Activated CD4-positive, alpha-beta T cell treated with anti-CD3 and anti-CD28 coated beads for 36 hours (primary cell): Measurements from ENCODE around the gene CNGA2. TPM values are rescaled to one million over a fixed set of nuclear protein-coding genes. Genes with fewer than 3 reads are reported as not detected.

Experiments
- ATAC-seq: fragments of 200-7000 bp; cut with Tn5 transposase; one replicate; pipeline ENCODE4 v1.10.0; 2021; ENCODE audit warnings: mild to moderate bottlenecking, moderate library complexity
- CTCF ChIA-PET: fragments of 350-600 bp; sonication (Branson Sonifier 250); formaldehyde crosslinking; loops from one replicate; lab custom pipeline; 2021; ENCODE audit warnings: antibody characterized with exemption; lab: Charles Lee
- POLR2A ChIA-PET: fragments of 350-600 bp; sonication (Branson Sonifier 250); formaldehyde crosslinking; loops from one replicate; lab custom pipeline; 2021; ENCODE audit warnings: antibody characterized with exemption, inconsistent platforms; lab: Charles Lee
- DNase-seq: peaks from one replicate; pipeline ENCODE4 v3.0.0-alpha.2; 2020
- H3K27ac Mint-ChIP-seq: one replicate; pipeline ENCODE4 v1.8.0; 2021; ENCODE audit warnings: mixed read lengths
- H3K27me3 Mint-ChIP-seq: one replicate; pipeline ENCODE4 v1.8.0; 2021; ENCODE audit warnings: mixed read lengths
- H3K36me3 Mint-ChIP-seq: one replicate; pipeline ENCODE4 v1.8.0; 2021; ENCODE audit warnings: low read depth, mixed read lengths
- H3K4me1 Mint-ChIP-seq: one replicate; pipeline ENCODE4 v1.8.0; 2021; ENCODE audit warnings: mixed read lengths
- H3K4me3 Mint-ChIP-seq: one replicate; pipeline ENCODE4 v1.8.0; 2021; ENCODE audit warnings: mild to moderate bottlenecking, moderate library complexity, mixed read lengths
- H3K9me3 Mint-ChIP-seq: one replicate; pipeline ENCODE4 v1.8.0; 2021; ENCODE audit warnings: low read depth, mixed read lengths
- intact Hi-C, 2 experiments: fragments of 100-400 bp; cut with DNase I in 1 of 2; cut with micrococcal nuclease in 1 of 2; formaldehyde crosslinking; loops; one replicate each; pipeline versions ENCODE4 v1.14.2 to v1.15.1; 2022 to 2024; cut with DNase I, micrococcal nuclease
- total RNA-seq, 2 experiments: library from RNA; stranded (reverse); gene quantifications; one replicate each; pipeline ENCODE4 v1.2.3, GENCODE V29; 2021

CNGA2 gene
- total RNA-seq, 2 experiments from 2014 or later = not detected

GRCh38 chrX:151700581-151700980 lies 34.0 kb upstream of the CNGA2 start:
- no peak for DNase-seq
- no peaks in the 10 kb centered on the region for H3K4me1 Mint-ChIP-seq
- CTCF ChIA-PET = no interaction called here
- ATAC-seq = no peak
- H3K27me3 Mint-ChIP-seq = peaks cover 8% of the 10 kb centered on the region
- no peaks in the 10 kb centered on the region for H3K36me3 Mint-ChIP-seq
- POLR2A ChIA-PET = interaction anchor here (0.6 kb wide), 1 partner anchor 101 kb away, joined by 3 read pairs; no protein-coding TSS in a partner anchor
- H3K9me3 Mint-ChIP-seq = no peaks in the 10 kb centered on the region
- intact Hi-C loops = no loop called here
- H3K27ac Mint-ChIP-seq = no peak overlapping the region
- no peak overlapping the region for H3K4me3 Mint-ChIP-seq

GRCh38 chrX:151701071-151701470 lies 33.5 kb upstream of the CNGA2 start:
- no peak overlapping the region for H3K4me3 Mint-ChIP-seq
- ATAC-seq (no peak), DNase-seq (no peak)
- CTCF ChIA-PET = no interaction called here
- no peaks in the 10 kb centered on the region for H3K4me1 Mint-ChIP-seq
- H3K36me3 Mint-ChIP-seq = no peaks in the 10 kb centered on the region
- peaks cover 7% of the 10 kb centered on the region for H3K27me3 Mint-ChIP-seq
- POLR2A ChIA-PET = interaction anchor here (0.6 kb wide), 1 partner anchor 100 kb away, joined by 3 read pairs; no protein-coding TSS in a partner anchor
- H3K27ac Mint-ChIP-seq = no peak overlapping the region
- intact Hi-C loops = no loop called here
- H3K9me3 Mint-ChIP-seq = no peaks in the 10 kb centered on the region

GRCh38 chrX:151701531-151701930 lies 33.0 kb upstream of the CNGA2 start:
- H3K36me3 Mint-ChIP-seq = no peaks in the 10 kb centered on the region
- DNase-seq = no peak
- no peak for ATAC-seq
- CTCF ChIA-PET = no interaction called here
- H3K27me3 Mint-ChIP-seq = peaks cover 6% of the 10 kb centered on the region
- H3K4me1 Mint-ChIP-seq = no peaks in the 10 kb centered on the region
- POLR2A ChIA-PET = no interaction called here
- H3K27ac Mint-ChIP-seq = no peak overlapping the region
- intact Hi-C loops = no loop called here
- no peaks in the 10 kb centered on the region for H3K9me3 Mint-ChIP-seq
- H3K4me3 Mint-ChIP-seq = no peak overlapping the region

GRCh38 chrX:151702026-151702714 lies 32.4 kb upstream of the CNGA2 start:
- ATAC-seq (no peak), DNase-seq (no peak)
- no peaks in the 10 kb centered on the region for H3K9me3 Mint-ChIP-seq
- H3K27me3 Mint-ChIP-seq = peaks cover 2% of the 10 kb centered on the region
- intact Hi-C loops = no loop called here
- CTCF ChIA-PET = no interaction called here
- H3K36me3 Mint-ChIP-seq = no peaks in the 10 kb centered on the region
- POLR2A ChIA-PET = no interaction called here
- H3K27ac Mint-ChIP-seq = no peak overlapping the region
- H3K4me3 Mint-ChIP-seq = no peak overlapping the region
- no peaks in the 10 kb centered on the region for H3K4me1 Mint-ChIP-seq

- DNase-seq (no peak), ATAC-seq (no peak)
- Mint-ChIP-seq H3K4me3 (no peak overlapping the region), H3K9me3 (no peaks in the 10 kb centered on the region), H3K4me1 (no peaks in the 10 kb centered on the region), H3K27ac (no peak overlapping the region), H3K36me3 (no peaks in the 10 kb centered on the region), H3K27me3 (no peaks in the 10 kb centered on the region)
- ChIA-PET CTCF (interaction anchor here (0.9 kb wide), 1 partner anchor 9 kb away, joined by 3 read pairs; no protein-coding TSS in a partner anchor), POLR2A (no interaction called here)
- intact Hi-C loops = no loop called here
Observed at GRCh38 chrX:151702741-151703340, 31.7 kb upstream of the CNGA2 start.

GRCh38 chrX:151703487-151703886 lies 31.1 kb upstream of the CNGA2 start:
- H3K27ac Mint-ChIP-seq = no peak overlapping the region
- H3K4me3 Mint-ChIP-seq = no peak overlapping the region
- POLR2A ChIA-PET = no interaction called here
- no peaks in the 10 kb centered on the region for H3K9me3 Mint-ChIP-seq
- no peak for ATAC-seq
- intact Hi-C loops = no loop called here
- no peaks in the 10 kb centered on the region for H3K4me1 Mint-ChIP-seq
- no peak for DNase-seq
- CTCF ChIA-PET = interaction anchor here (0.9 kb wide), 1 partner anchor 8 kb away, joined by 3 read pairs; no protein-coding TSS in a partner anchor
- H3K36me3 Mint-ChIP-seq = no peaks in the 10 kb centered on the region
- no peaks in the 10 kb centered on the region for H3K27me3 Mint-ChIP-seq

GRCh38 chrX:151704041-151704663 lies 30.4 kb upstream of the CNGA2 start:
- no peak overlapping the region for H3K27ac Mint-ChIP-seq
- DNase-seq (no peak), ATAC-seq (no peak)
- H3K9me3 Mint-ChIP-seq = no peaks in the 10 kb centered on the region
- intact Hi-C loops = no loop called here
- no peak overlapping the region for H3K4me3 Mint-ChIP-seq
- no peaks in the 10 kb centered on the region for H3K27me3 Mint-ChIP-seq
- no peaks in the 10 kb centered on the region for H3K4me1 Mint-ChIP-seq
- no peaks in the 10 kb centered on the region for H3K36me3 Mint-ChIP-seq
- POLR2A ChIA-PET = no interaction called here
- CTCF ChIA-PET = no interaction called here

- Mint-ChIP-seq H3K36me3 (no peaks in the 10 kb centered on the region), H3K4me3 (no peak overlapping the region), H3K9me3 (no peaks in the 10 kb centered on the region), H3K4me1 (no peaks in the 10 kb centered on the region), H3K27me3 (peaks cover 2% of the 10 kb centered on the region), H3K27ac (no peak overlapping the region)
- no peak for DNase-seq
- CTCF ChIA-PET = no interaction called here
- intact Hi-C loops = no loop called here
- no peak for ATAC-seq
- POLR2A ChIA-PET = interaction anchor here (0.6 kb wide), 1 partner anchor 25 kb away, joined by 3 read pairs; no protein-coding TSS in a partner anchor
Observed at GRCh38 chrX:151708821-151709220, 25.7 kb upstream of the CNGA2 start.

GRCh38 chrX:151710457-151710856 lies 24.1 kb upstream of the CNGA2 start:
- H3K27me3 Mint-ChIP-seq = peaks cover 2% of the 10 kb centered on the region
- intact Hi-C loops = no loop called here
- H3K27ac Mint-ChIP-seq = no peak overlapping the region
- H3K36me3 Mint-ChIP-seq = no peaks in the 10 kb centered on the region
- ChIA-PET POLR2A (no interaction called here), CTCF (interaction anchor here (0.6 kb wide), 1 partner anchor 647 kb away, joined by 5 read pairs; no protein-coding TSS in a partner anchor)
- H3K9me3 Mint-ChIP-seq = no peaks in the 10 kb centered on the region
- H3K4me1 Mint-ChIP-seq = no peaks in the 10 kb centered on the region
- no peak overlapping the region for H3K4me3 Mint-ChIP-seq
- no peak for ATAC-seq
- no peak for DNase-seq

GRCh38 chrX:151711154-151711553 lies 23.4 kb upstream of the CNGA2 start:
- ChIA-PET POLR2A (no interaction called here), CTCF (interaction anchor here (1.5 kb wide), 1 partner anchor 8 kb away, joined by 3 read pairs; no protein-coding TSS in a partner anchor)
- no peak overlapping the region for H3K27ac Mint-ChIP-seq
- ATAC-seq (no peak), DNase-seq (no peak)
- intact Hi-C loops = no loop called here
- H3K36me3 Mint-ChIP-seq = no peaks in the 10 kb centered on the region
- H3K4me3 Mint-ChIP-seq = no peak overlapping the region
- no peaks in the 10 kb centered on the region for H3K9me3 Mint-ChIP-seq
- H3K27me3 Mint-ChIP-seq = peaks cover 2% of the 10 kb centered on the region
- no peaks in the 10 kb centered on the region for H3K4me1 Mint-ChIP-seq

GRCh38 chrX:151711787-151712186 lies 22.8 kb upstream of the CNGA2 start:
- no peak for ATAC-seq
- H3K9me3 Mint-ChIP-seq = no peaks in the 10 kb centered on the region
- no peaks in the 10 kb centered on the region for H3K4me1 Mint-ChIP-seq
- no peaks in the 10 kb centered on the region for H3K36me3 Mint-ChIP-seq
- intact Hi-C loops = no loop called here
- peaks cover 6% of the 10 kb centered on the region for H3K27me3 Mint-ChIP-seq
- ChIA-PET CTCF (interaction anchor here (1.5 kb wide), 1 partner anchor 9 kb away, joined by 3 read pairs; no protein-coding TSS in a partner anchor), POLR2A (no interaction called here)
- H3K4me3 Mint-ChIP-seq = no peak overlapping the region
- no peak for DNase-seq
- no peak overlapping the region for H3K27ac Mint-ChIP-seq
